Activated T-helper 9 cell treated with anti-CD3 and anti-CD28 coated beads, Interleukin-2, amount 50 U/mL, for 16 hours (primary cell): ENCODE measurements around the gene GSK3A.
"Not testable (repeated sequence)": the region's sequence is repeated elsewhere in the genome, so short reads cannot be mapped to it uniquely, and the experiment has no call there.

Experiments used
- DNase-seq: peaks from one replicate; pipeline ENCODE4 v3.0.0-alpha.2; 2020; ENCODE audit warnings: low read depth

The GSK3A gene

DNA sequence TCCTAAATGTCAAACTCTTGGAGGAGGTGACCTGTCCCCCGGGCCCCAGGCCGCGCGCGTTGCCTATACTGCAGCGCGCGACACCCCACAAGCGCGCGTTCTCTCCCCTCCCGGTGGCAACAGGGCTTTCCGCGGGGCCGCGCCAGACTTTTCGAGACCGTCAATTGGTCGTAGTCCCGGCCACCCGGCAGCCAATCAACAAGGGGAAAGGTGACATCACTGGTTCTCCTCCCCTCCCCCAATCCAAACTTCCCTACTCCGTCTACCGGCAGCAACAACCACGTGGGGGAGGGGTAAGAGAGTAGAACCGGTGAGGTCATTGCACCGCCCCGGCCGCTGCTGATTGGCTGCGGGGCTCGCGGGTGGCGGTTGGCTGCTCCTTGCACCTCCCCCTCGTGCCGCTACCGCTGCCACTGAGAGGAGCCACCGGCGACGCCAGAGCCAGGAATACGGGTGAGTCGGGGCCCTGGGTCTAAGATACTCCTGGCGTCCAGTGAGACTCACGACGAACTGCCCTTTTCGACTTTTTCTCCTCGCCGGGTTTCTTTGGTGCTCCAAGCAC, 25.8 kb upstream of the GSK3A start:
- DNase-seq, result peak; percentile 94

DNA sequence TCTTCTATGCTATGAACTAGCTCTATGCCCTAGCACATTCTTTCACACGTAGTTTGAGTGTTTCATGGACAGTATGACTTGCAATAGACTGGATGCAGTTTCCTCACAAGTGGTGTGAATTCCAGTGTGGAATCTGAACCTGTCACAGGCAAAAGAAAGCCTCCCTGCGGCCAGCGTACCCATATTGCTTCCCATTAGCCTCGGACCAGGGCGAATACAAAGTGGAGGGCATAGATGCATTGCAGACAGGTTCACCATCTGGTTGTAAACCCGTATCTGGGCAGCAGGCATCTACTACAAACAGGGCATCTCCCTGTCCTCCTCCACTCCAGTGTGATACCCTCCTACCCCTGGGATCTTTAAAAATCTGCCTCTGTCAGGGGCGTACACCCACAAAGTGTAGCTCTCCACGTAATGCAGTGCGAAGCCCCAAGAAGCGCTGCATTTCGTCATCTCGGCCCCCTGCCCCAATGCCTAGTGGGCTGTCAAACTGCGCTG, 25.3 kb upstream of the GSK3A start:
- DNase-seq, result no peak

DNA sequence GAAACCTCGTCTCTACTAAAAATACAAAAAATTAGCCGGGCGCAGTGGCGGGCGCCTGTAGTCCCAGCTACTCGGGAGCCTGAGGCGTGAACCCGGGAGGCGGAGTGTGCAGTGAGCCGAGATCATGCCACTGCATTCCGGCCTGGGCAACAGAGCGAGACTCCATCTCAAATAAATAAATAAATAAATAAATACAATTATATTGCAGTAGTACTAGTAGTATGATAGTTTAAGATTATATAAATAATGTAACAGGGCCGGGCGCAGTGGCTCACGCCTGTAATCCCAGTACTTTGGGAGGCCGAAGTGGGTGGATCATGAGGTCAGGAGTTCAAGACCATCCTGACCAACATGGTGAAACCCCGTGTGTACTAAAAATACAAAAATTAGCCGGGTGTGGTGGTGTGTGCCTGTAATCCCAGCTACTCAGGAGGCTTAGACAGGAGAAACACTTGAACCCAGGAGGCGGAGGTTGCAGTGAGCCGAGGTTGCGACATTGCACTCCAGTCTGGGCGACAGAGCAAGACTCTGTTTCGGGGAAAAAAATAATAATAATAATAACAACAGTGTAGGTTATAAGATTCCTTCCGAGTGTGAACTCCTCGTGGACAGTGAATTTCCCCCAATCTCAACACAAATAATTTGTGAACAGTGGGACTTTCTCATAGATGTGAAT, 24.7 kb upstream of the GSK3A start:
- DNase-seq, result not testable (repeated sequence)

DNA sequence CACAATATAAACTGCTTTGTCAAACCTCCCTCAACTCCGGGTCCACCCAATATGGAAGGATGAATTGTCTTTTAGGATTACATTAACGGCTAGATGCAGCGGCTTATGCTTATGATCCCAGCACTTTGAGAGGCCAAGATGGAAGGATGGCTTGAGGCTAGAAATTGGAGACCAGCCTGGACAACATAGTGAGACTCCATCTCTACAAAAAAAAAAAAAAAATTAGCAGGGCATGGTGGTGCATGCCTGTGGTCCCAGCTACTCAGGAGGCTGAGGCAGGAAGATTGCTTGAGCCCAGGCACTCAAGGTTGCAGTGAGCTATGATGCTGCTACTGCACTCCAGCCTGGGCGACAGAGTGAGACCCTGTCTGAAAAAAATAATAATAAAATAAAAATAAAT, 23.7 kb upstream of the GSK3A start:
- DNase-seq, result not testable (repeated sequence)

DNA sequence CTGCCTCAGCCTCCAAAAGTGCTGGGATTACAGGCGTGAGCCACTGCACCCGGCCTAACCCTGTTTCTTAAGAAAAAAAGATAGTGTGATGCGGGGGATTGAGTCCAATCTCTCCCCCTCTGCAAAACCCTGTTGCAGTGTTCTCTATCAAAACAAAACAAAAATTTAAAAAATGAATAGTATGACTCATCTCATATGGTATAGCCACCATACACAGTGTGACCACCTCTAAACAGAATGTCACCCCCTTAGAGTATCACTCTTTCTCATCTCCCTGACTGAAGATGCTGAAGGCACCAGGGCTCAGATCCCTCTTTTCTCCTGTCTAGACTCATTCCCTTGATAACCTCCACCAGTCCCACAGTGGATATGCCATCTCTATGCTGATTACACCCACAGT, 19.4 kb upstream of the GSK3A start:
- no peak for DNase-seq

DNA sequence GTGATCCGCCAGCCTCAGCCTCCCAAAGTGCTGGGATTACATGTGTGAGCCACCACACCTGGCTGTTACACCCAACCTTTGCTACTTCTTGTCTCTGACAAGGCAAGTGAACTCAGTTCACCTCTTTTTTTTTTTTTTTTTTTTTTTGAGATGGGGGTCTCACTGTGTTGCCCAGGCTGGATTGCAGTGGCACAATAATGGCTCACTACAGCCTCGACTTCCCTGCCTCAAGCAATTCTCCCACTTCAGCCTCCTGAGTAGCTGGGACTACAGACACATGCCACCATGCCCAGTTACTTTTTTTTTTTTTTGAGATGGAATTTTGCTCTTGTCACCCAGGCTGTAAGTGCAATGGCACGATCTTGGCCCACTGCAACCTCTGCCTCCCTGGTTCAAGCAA, 15.4 kb upstream of the GSK3A start:
- DNase-seq, result not testable (repeated sequence)

DNA sequence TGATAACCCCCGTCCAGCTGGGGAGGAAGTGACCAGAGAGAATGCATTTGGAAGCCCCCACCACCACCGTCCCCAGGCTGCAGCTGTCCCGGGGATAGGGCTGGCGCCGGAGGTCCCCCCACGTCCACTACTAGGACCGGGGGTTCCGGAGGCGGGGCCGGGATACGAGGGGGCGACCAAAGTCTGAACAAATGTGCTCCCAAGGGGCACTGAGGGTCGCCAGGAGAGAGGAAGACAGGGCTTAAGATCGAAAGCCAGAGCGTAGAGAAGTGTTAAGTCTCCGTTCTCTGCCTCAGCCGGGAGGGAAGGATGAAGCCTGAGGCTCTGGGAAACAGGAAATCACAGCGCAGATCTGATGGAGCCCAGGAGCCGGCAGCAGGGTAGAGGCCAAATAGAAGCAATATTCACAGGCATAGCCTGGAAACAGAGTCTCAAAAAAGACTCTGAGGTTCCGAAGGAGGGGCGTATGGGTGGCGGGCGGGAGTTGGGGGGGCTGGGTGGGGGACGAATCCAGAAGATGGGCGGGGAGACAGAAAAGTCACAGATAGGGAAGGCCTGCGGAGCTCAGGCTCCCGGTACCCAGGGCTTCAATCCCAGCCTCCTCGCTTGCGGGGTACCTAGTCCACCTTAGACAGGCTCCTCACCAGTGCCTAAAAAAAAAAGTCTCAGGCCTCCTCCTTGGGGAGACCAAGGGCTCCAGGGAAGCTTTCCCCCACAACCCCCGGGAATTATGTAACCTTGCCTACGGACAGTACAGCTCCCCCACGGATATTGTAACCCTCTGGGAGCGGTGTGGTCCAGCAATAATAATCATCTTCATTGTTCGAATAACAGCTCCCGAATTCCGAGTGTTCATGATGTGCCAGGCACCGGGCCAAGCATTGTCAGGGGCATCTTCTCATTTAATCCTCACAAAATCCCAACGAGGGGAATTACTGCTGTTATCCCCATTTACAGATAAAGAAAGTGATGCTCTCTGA, 13.7 kb upstream of the GSK3A start:
- no peak for DNase-seq

DNA sequence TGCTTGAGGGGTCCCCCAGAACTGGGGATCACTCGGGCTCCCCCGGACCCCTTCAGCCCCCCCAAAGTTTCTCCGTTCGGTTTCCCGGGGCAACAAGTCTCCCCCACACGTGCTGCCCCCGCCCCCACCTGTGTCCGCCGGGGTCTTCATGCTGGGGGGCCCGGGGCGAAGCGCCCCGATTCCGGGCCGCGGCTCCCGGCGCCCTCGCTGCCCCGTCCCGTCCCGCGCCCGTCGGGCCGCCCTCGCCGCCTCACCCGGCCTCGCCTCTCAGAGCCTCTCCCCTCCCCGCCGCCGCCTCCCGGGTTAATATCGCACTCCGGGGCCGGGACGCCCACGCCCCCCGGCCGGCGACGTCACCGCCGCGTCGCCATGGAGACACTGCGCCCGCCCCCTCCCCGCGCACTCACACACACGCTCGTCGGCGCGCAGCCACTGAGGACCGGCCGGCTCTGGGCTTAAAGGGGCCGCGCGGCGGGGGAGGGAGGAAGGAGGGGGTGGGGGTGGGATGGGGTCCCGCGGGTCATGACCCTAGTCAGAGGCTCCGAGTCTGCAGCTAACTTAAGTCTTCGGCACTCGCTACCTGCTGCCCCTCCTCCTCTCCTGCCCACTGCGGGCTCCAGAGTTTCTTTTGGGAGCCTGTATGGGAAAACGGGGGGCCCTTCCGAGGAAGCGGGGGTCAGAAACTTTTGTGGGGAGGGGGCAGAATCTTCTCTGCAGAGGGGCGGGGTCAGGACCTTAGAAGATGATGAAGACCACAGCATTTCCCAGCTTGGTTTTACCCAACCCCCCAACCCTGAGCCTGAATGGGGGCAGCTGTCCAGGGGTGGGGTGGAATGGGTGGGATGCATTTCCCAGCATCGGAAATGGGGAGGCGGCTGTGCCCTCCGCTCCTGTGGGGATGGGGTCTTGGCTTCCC, 12.7 kb upstream of the GSK3A start, which contains the start of gene ERF:
ERF (minus strand) TSS at position 279 of the 916 bp plus-strand sequence; CDS start at position 150, 129 bp downstream.
- peak; percentile 92 for DNase-seq

DNA sequence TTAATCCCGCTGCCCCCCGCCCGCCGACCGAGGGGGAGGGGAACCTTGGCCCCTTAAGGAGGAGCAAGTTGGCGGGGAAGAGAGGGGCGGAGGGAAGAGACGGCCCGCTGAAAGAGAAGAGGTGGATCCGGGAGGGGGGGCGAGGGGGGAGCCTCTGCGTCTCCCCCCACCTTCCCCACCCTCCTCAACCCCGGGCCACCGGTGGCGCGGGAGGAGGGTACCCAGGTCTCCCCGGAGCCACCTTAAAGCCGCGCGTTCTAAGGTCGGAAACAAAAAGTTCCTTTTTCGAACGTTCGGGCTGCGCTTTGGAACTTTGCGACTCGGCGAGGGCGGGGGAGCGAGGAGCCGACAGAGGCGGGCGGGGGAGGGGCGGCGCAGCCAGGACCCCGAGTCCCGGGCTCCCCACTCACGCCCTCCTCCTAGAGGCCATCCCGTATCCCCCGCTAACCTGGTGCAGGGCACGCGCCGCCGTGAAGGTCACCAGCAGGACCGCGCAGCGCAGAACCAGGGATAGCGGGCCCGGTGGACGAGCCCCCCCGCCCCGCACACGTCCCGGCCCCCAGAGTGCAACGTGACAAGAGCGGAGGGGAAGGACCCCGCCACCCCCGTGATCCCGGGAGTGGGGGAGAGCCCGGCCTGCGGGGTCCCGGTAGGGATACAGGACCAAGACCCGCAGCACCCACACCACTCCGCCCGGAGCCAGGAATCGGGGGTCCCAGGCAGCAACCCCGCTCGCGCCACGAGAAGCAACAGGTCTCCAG, 11.9 kb upstream of the GSK3A start:
- DNase-seq, result peak; percentile 67

DNA sequence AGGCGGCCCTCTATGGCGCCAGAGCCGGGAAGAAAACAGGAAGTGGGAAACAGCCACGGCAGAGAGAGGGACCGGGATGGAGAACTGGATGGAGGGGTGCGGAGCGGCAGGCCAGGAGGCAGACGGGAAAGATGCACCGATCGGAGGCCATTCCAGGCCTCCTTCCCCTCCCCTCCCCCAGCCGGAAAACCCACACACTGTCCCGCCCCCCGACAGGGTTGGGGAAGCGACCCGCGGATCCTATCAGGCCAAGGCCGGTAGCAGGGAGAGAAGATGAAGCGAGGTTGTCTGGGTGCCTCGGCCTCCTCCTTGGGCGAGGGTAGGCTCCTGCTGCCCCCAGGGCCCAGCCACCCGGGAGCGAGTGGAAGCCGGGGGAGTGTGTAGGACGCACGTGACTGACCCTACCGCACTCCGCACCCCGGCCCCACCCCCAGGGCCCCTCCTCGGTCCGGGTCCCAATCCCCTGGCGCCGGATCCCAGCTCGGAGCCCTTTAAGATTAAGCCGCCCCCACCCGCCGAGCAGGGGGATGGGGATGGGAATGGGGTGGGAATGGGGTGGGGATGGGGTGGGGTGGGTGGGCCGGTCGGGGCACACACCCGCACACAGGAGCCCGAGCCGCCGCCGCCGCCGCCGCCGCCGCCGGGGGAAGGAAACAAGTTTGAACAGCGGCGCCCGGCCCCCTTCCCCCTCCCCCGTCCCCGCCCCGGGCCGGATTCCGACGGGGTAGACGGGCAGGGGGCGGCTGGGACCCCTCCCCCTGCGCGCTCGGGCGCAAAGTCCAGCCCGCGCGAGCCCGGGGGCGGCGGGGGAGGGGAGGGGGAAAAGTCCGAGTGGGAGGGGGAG, 11.1 kb upstream of the GSK3A start:
- peak; percentile 45 for DNase-seq

DNA sequence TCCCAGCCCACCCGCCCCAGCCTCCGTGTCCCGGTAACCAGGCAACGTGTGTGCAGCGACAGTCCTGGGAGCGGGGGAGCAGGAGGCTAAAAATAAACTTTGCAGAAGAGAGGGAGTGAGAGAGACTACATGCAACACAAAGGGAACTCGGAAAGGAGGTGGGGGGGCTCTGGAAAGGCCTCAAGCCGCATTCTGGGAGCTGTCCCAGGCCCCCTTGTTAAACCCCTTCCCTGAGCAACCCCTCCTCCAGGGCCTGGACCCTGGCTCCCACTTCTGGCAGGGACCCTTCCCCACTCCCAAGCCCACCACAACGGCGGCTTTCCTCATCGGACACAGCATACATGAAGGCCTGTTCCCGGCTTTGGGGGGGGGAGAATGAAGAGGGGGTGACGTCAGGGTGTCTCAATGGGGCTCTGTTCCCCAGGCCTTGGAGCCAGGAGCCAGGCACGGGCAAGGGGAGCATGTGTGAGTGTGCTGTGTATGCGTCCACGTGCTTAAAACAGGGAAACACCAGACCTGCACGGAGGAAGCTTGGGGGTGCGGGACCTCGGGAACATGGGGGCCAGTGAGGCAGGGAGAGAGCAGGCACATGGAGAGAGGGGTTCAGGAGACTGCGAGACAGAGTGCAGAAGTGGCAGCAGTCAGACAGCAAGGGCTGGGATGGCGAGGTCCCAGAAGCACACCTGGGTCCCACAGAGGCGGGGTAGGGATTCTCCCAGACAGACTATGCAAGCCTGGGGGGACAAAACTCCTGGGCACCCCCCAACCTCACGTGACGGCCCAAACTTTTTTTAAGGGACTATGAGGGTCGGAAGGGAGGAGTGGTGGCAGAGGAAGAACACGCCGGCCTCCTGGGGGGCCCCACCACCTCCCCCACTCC, 10.2 kb upstream of the GSK3A start:
- DNase-seq, result no peak

DNA sequence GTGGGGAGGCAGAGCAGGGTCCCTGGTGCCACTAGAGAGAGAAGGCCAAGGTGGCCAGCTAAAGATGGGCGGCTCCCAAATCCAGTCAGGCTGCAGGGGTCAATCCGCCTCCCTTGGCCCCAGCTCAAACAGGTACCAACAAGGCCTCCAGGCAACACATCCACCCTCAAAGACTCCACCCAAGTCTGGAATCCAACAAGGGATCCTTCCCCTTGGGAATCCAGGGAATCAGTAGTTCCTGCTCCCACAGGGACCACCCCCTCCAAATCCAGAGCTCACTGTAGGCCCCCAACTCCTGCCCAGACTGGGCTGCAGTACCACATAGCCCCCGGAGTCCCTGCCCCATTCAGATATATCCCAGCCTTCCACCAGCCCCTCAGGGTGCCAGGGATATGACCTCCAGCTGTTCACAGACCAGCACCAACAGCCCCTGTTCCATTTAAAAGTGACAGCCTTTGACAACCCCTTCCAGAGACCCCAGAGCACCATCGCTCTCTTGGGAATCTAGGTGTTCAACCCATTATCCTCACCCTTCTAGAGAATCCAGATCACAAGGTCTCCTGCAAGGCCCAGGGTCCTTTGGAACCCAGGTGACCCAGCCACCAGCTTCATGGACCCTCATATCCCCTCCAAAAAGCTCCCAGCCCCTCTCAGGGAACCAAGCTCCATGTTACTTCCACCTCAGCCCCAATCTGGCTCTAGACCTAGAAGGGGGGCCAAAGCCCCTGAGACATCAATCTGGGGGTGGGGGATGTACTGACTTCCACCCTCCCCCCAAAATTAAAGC, 9.4 kb upstream of the GSK3A start:
- DNase-seq, result no peak

DNA sequence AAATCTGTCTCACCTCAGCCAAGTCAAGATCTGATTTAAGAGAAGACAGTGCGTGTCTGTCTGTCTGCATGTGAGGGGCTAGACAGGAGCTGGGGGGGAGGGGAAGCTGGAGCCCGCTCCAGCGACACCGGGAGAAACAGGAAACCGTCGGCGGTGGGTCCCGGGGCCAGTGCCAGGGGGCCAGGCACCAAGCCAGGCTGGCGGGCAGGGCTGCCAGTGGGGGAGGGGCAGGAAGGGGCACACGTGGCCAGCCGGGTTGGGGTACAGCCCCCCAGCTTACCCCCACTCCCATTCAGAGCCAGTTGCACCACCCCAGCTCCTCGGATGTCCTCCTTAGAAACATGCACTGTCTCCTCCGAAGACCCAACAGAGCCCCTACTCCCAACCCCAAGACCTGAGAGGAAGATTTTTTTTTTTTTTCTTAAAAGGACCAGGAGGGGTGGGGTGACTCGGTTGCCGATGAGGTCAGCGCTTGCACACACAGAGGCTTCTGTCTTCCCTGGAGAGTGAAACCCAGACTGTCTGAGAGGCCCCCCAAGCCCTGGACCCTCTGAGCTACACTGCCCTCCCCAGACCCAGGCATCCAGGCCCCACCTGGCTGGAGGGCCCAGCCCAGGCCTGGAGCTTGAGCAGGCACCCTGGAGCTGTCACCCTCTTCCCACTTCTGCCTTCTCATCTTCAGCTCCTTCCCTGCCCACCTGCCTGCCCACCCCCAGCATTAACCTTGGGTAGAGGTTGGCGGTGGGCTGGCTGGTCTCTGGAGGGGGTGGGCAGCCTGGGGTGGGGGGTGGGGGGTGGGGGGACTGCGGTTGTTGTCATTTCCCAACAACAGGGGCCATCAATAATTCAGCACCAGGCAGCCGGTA, 8.5 kb upstream of the GSK3A start:
- no peak for DNase-seq

DNA sequence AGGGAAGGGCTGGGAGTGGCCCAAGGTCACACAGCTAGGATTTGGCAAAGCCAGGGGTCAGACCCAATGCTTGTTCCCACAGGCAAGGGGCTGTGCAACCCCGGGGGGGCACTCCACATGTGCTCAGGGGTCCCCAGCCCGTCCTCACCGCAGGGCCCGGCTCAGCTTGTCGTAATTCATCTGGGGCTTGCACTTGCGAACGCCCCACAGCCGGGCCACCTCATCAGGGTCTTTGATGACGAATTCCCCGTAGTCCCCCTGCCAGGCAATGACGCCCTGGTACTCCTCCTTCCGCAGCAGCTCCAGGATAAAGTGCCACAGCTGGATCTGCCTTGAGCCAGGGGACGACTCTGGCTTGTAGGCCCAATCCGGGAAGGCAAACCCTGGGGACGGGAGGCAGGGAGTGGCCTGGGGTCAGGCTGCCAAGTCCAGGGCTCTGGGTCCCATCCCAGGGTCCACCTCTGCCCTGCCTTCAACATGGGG, 7.8 kb upstream of the GSK3A start:
- no peak for DNase-seq

DNA sequence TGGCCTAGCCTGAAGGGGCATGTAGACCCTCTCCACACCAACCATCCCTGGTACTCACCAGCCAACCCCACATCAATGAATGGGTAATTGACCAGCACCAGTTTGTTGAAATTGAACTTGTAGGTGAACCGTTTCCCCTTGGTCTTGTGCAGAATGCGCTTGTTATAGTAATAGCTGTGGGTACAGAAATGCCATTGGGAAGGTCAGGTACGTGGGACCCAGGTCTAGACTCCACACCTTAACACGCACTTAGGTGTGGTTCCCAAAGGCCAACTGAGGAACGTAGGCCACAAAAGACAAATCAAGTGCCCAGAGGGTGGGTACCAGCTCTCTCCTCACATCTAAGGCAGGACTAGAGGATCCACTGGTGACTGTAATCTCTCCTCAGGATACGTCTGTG, 7.4 kb upstream of the GSK3A start:
- DNase-seq, result no peak

DNA sequence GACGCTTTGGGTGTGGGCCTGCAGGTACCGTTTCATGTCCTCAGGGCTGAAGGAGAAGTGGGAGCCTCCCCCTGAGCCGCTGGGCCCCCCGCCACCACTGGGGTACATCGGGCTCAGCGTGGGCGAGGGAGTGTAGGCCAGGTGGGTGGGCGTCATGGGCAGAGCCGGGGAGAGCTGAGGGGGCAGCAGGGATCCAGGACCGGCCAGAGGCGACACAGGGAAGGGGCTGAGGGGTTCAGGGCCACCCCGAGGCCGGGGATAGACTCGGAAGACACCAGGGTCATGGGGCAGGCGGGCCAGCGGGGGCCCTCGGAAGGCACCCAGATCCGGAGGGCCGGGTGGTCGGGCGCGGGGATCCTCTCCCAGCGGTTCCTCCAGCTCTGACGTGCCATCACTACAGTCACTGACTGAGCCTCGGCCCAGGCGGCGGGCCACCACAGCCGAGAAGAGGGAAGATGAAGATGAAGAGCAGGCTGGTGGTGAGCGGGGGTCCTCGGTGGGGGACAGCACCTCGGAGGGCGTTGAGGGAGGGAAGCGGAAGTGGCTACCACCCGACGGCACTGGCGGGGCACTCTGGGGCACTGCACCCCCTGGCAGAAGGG, 6.8 kb upstream of the GSK3A start:
- DNase-seq, result no peak
